GM18858 (cell line): ENCODE results near the gene KIF2A.
A peak's percentile ranks its signal among the peaks of the same experiment; 100 is the strongest.

ENCODE experiments used
- ATAC-seq: cut with Tn5 transposase; IDR thresholded peaks from one replicate; pipeline ENCODE4 v1.9.1; 2021; ENCODE audit not compliant: unreplicated experiment

The KIF2A gene

DNA sequence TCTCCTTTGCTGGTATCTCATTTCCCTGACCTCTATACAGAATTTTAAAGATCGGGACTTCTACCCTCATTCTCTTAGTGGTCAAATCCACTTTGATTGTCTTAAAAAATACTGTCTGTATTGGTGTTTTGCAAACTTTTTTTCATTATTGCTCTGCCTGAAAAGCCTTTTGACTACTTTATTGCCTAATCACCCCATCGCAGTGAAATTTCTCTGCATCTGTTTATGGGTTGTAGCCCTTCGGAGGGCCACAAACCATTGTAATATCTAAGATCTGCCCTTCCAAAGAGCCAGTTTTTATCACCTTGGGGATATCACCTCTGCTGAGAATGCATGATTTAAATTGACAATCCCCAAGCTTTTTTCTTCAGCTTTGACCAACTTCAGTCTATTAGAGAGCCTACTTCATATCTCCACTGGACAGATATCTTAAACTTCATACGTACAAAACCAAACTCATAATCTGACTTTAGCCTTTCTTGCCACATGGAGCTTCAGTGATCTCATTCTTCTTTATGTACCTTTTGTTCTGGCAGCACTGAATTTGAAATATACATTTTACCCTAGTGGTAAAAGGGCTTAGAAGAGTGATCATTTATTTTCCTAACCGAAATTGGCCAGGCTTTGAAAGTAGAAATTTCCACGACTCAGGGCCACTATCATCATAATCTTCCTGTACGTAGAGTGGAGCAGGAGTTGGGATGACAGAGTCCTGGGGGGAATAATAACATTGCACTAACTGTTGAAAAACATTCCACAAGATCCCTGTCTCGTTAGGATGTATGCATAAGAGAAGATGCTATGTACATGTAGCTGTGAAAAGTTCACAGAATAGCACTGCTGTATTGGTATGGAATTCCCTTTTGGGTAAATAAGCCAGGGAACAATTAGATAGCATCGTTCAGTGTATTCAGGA, 21.4 kb downstream of the KIF2A start:
- no peak for ATAC-seq

DNA sequence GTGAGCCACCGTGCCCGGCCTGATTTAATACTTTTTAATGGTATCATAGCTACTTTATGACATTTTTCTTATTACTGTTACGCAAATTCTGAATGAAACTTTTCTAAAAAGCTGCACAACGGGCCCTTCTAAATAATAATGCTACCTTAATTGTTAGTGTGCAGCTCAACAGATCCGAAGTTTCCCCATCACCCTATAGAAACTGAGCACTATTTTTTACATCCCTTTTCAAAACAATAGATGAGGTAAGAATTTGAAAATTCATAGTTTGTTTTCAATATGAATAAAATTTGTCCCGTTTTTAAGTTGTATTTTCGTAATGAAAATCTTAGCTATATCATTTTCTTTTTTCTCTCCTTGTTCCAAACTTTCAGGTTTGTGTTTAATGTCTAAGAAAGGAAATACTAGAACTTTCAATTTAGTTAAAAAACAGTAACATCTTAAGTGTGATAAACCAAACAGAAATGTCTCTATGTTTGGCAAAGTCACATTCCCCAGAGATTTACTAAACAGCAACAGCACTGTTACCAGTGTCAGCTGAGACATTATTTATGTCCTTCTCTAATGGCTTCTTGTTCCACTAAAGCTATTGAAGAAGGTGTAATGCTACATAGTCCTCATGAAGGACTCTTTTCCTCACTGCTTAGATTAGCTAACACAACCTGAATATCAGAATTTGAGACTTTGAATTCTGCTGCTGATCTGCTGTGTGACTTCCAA, 22.9 kb downstream of the KIF2A start:
- no peak for ATAC-seq

DNA sequence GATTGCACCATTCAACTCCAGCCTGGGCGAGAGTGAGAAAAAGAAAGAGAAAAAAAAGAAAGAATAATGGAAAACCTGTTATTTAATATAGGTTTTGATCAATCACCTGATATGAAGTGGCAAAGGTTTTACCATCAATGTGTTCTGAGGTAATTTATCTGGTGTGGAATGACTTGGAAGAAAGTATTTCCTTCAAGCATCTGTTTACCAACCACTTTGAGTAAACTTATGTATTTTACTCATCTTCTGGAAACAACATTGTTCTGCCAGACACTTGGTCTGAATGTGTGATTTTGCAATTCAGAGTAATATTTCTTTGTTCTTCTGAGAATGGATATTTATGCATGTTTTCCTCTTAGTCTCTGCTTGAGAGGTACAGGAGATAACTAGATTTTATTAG, 24.3 kb downstream of the KIF2A start:
- ATAC-seq: no peak

DNA sequence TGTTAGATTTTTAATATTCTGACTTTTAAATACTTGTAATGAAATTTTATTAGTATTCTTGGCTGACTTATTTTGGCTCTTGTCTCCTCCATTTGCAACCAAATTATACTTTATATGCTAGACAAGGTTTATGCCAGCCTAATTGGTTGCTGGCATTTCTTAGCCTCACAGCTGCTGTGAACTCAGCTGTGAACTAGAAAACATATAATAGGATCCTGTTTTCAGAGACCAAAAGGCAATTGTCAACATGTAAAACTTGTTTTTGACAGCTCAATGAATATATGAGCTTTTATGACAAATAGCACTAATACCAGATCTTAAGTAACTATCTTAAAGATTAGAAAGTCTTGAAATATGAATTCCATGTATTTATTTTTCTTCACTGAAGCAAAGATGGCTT, 25.9 kb downstream of the KIF2A start:
- no peak for ATAC-seq

DNA sequence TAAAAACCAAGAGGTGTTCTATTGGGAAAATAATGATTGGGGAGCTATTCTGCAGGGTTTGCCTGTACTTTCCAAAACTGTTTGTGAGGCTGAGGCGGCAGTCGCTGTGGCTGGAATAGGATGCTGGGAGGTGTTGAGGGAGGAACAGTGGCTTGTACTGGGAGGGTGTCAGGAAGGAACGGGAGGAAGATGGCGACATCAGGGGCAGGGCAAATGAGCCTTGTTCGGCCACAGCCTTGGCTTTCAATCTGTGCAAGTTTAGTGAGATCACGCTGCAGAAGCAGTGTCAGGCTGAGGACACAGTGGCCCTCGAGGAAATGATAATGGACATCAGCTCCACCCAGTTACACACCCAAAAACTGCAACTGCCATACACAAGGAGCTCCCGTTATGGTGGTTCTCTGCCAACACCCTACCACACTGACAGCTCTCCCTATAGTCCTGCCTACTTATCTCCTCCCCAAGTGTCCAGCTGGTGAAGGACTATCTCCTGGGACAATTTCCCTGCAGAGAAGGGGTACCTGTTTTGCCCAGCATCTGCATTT, 27.3 kb downstream of the KIF2A start:
- ATAC-seq: no peak

DNA sequence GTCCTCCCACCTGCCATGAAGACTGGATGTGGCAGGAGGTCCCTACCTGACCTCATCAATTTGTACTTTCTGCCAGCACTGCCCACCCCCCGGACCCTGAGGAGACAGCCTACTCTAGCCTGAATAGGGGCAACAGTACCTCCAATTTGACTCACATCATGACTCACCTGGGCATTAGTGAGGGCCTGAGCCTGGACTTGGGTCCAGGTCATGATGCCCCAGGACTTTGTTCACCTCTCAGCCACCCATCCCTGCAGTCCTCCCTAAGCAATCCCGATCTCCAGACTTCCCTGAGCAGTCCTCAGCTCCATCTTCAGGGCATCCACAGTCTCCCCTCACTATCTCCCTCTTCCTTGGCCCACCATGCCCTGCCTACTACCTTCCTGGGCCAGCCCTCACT, 28.1 kb downstream of the KIF2A start:
- no peak for ATAC-seq

DNA sequence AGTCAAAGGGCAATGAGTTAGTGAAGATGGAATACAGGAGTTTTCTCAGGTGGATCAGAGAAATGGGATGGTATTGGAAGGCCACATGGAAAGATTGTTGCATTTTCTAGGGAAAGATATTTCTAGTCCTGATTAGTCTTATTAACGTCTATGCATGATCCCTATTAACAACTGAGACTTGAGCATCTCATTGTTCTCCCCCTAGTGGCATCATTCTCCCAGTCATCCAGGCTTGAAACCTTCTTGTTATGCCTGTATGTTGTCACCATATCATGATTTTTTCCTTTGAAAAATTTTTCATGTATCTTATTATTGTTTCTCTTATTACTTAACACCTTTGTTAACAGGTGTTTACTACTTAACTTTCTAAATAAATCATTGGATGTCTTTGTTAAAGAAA, 34.4 kb downstream of the KIF2A start:
- no peak for ATAC-seq

DNA sequence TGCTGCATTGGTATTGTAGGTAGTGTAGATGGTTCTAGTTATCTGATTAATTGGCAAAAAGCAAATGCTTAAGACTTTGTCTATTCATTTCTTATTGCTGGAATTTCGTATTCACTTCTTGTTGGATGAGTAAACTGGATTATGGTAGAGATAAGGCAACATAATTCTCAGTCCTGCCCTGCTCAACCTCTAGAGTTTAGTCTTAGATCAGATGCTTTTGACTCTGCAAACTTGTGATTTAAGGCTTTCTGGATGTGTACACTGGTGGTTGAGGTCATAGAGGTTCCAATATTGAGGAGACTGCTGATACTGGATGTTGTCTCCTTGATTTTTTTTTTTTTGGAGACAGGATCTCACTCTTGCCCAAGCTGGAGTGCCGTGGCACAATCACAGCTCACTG, 35.0 kb downstream of the KIF2A start:
- ATAC-seq: no peak

DNA sequence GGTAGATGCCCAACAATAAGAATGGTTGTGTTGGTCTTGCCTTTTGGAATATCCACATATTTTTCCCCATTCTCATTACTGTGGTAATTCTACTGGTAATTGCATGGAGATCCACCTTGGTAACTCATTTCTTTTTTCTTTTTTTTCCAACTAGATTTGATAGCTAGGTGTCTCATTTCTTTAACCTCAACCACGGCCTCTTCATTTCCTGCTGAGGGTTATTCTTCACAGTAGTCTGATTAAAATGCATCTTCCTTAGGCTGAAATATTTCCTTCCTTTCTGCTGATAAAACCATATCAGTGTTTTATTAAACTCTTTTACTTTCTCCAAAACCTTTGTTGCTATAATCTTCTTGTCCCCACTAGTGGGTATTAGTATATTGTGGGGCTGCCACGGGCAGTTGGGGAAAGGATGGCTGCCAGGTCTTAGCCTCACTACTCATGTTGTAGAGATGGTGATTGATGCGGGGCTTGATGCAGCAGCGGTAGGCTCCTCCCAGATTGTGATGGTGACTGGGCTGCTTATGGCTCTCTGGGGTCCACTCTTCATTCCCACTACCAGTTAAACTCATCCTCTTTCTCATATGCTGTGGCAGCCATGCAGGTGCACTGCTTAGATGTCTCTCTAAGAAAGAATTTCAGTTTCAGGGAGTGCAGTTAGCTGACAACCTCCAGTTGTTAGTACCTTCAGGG, 35.9 kb downstream of the KIF2A start:
- peak; percentile 78 for ATAC-seq

DNA sequence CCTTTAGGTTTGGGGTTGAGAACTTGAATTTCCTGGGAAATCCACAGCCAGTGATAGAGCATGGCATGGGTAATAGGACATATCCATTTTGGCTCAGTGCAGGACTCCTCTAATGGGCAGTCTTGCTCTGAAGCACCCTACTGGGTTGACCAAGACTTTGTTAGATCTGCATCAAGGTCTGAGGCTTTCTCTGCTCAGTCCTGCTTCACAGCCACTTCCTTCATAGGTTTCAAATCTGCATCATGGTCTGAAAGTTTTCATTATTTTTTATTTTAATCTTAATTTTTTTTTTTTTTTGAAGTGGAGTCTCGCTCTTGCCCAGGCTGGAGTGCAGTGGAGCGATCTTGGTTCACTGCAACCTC, 36.5 kb downstream of the KIF2A start:
- peak; percentile 45 for ATAC-seq

DNA sequence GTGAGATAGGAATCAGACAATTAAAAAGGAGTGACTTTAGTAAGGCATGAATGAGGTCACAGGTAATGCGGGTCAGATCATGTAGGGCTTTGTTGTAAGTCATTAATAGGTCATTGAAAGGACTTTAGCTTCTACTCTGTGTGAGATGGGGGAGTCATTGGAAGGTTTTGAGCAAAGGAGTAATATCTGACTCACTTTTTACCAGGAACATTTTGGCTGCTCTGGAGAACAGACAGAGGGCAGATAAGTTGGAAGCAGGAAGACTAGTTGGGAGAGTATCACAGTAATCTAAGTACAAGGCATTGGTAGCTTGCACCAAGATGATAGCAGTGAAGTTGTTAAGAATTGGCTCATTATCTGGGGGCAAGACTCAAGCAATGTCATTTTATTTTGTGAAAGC, 37.4 kb downstream of the KIF2A start:
- ATAC-seq: no peak

DNA sequence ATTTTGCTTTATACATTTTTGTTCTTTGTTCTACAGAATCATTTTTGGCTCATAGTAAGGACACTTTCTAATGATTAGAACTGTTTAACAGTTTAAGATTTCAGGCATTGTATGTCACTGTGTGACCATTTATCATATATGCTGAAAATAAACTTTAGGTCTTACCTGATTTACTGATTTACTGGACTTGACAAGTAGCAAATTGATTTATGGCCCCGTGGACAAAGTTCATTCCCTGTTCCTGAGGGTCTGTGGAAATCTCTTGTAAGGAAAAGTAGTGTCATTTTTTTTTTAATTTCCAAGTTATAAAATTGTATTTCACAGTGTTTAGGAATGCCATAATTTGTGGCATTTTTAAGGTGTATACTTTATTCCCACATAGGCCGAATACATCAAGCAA, 40.7 kb downstream of the KIF2A start:
- no peak for ATAC-seq

DNA sequence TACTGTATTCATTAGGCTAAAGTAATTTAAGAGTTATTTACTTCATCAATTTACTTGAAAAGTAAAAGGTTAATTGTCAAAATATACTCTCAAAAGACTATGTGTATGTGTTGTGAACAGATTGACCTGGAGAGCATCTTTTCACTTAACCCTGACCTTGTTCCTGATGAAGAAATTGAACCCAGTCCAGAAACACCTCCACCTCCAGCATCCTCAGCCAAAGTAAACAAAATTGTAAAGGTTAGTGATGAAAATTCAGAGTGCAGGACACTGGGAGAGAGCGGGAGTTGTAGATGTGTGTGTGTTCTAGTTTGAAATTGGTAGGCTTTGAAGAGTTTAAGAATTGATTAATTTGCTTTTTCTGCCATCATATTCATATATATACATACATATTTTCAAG, 41.9 kb downstream of the KIF2A start:
- ATAC-seq: no peak

DNA sequence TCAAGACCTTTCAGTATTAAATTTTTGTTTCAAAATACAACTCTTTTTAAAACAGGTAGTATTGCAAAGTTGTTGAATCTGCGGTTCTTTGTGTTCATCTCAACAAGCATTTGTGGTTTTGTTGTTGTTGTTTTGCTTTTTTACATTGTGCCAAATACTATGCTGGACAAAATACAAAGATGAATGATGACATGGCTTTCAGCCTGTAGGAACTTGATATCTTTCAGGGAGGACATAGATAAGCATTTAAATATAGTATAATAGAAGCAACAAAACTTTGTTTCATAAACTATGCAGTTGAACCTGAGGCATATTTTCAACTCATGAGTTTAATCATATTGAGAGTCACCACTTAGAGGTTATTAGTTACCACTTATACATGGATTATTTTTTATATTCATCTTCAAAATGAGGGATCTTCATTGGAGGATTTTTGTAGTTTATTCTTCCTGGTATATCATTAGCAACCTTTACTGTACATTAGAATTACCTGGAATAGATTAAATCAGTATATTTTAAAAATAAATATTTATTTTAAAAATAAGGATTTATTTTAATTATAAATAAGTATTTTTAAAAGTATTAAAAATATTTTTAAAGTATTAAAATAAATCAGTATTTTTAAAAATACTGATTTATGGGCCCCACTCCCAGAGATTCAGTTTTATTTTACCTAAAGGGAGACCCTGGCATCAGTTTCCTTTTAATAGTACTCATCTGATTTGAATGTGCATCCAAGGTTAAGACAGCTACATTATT, 42.9 kb downstream of the KIF2A start:
- no peak for ATAC-seq

DNA sequence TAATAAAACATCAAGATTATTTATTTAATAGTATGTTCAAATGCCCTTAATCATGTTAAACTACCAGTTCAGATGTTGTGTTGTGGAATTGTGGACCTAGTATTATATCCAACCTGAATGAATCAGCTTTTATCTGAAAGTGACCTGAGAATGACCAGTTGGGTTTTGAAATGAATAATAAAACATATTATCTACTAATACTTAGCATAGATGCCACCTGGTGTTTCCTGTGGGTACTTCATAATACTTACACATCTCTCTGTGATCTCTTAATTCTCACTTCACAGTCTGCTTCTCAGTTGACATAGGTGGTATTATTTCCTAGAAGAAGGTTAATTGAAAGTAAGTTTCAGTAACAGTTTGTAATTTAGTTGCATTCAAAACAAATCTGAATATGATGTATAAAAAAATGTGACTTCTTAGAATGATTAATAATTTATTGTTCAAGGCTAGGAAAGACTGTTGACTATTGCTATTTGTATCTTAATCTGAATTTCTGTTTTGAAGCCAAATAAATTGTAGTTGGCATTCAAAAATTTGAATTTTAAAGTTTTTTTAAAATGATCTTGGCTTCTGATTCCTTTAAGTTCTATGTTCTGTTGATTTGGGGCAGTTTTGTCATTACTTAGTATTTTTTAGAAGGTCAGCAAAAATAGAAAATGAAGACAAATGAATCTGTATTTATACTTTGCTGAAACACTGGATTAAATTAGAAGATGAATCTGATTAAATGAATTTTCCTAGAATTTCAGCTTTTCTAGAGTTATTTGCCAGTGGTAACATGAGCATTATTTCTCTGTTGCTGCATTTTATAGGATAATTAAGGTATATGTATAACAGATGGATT, 48.2 kb downstream of the KIF2A start:
- ATAC-seq: peak; percentile 90

DNA sequence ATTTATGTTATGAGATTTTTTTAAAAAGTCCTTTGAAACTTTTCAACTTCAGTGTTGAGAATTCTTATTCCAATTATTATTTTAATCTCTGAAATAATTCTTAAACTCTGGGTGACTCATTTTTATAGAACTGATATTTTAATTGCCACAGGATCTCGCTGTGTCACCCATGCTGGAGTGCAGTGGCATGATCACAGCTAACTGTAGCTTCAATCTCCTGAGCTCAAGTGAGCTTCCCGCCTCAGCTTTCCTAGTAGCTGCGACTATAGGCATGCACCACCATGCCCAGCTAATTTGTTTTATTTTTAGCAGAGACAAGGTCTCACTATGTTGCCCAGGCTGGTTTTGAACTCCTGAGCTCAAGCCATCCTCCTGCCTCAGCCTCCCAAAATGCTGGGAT, 56.7 kb downstream of the KIF2A start:
- no peak for ATAC-seq

DNA sequence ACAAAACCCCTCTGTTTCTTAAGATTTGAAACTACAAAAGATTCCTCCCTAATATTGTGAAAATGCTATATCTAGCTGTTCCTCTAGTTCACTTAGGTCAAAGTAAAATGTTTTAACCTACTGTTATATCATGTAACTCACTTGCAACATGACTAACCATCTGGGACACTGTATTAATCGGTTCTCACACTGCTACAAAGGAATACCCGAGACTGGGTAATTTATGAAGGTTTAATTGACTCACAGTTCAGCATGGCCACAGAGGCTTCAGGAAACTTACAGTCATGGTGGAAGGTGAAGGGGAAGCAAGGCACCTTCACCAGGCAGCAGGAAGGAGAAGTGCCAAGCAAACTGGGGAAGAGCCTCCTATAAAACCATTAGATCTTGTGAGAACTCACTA, 63.0 kb downstream of the KIF2A start:
- no peak for ATAC-seq

DNA sequence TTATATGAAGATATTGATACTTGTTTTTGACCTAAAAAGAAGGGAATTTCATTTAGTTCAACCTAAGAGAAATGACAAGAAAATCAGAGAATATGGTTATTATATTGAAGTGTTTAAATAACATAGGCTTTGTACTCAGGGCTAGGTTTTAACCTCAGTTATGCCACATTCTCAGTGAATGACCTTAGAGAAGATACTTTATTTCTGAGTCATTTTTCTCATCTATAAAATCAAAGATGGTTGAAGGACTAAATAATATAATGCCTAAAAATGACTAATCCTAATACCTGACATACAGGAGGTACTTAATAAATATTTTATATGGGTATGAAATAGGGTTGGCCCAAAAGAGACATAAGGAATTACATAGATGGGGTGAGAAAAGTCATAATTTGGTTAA, 65.4 kb downstream of the KIF2A start:
- ATAC-seq: no peak

DNA sequence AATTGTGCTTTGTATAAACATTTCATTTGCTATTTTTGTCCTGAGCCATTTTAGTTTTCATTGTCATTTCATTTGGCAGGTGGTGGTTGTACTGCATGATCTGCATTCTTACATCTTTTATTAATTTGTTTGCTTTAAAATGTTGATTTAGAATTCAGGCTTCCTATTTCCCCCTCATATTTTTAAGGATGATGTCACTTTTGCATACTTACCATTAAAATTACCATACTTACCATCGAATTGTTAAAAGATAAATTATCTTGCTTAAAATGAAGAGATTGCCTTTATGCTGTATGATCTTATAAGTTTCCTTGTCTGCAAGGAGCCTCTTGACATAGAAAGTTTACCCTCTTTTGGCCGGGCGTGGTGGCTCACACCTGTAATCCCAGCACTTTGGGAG, 66.6 kb downstream of the KIF2A start:
- ATAC-seq: no peak

DNA sequence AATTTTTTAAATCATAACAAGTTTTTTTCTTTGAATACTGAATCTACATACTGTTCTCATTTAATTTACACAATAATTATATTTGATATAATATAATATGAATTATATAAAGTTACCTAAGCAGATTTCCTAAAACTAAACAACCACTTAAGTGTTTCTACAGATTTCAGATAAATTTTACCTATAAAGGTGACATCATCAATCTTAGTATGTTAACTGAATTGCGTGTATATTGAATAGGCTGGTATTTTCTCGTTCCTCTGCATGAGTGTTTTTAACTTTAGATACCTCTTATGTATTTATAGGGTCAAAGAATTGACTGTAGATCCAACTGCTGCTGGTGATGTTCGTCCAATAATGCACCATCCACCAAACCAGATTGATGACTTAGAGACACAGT, 67.4 kb downstream of the KIF2A start:
- no peak for ATAC-seq
